GM18508 (cell line): ENCODE data around the gene SLCO4A1.

Experiments
- ATAC-seq: cut with Tn5 transposase; IDR thresholded peaks from one replicate; pipeline ENCODE4 v1.9.1; 2021; ENCODE audit warnings: moderate number of reproducible peaks; ENCODE audit not compliant: insufficient read depth, unreplicated experiment

Gene SLCO4A1, protein sequence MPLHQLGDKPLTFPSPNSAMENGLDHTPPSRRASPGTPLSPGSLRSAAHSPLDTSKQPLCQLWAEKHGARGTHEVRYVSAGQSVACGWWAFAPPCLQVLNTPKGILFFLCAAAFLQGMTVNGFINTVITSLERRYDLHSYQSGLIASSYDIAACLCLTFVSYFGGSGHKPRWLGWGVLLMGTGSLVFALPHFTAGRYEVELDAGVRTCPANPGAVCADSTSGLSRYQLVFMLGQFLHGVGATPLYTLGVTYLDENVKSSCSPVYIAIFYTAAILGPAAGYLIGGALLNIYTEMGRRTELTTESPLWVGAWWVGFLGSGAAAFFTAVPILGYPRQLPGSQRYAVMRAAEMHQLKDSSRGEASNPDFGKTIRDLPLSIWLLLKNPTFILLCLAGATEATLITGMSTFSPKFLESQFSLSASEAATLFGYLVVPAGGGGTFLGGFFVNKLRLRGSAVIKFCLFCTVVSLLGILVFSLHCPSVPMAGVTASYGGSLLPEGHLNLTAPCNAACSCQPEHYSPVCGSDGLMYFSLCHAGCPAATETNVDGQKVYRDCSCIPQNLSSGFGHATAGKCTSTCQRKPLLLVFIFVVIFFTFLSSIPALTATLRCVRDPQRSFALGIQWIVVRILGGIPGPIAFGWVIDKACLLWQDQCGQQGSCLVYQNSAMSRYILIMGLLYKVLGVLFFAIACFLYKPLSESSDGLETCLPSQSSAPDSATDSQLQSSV

GRCh38 chr20:62642051-62642665 lies at the start of gene SLCO4A1:
Gene SLCO4A1 (plus strand): TSS chr20:62642503. CDS start chr20:62656455, 13,952 bp downstream.
- ATAC-seq = no peak

GRCh38 chr20:62592506-62593177 lies 49.7 kb upstream of the SLCO4A1 start:
- no peak for ATAC-seq

DNA sequence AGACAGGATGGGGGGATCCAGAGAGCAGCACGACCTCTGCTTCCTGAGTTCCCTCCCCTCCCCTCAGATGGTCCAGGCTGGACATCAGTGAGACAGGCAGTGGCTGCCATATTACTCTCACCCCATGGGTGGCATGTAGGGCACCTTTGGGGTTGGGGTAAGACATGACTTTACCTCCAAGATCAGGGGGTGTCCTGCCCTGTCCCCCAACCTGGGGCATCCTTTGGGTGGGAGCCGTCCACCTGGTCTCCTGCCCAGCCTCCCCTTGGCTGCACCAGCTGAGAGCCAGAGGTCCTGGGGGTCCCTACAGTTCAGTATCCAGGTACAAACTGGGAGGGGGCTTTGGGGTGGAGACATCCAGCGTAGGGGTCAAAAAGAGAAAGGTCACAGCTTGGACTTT lies 48.7 kb upstream of the SLCO4A1 start:
- no peak for ATAC-seq

DNA sequence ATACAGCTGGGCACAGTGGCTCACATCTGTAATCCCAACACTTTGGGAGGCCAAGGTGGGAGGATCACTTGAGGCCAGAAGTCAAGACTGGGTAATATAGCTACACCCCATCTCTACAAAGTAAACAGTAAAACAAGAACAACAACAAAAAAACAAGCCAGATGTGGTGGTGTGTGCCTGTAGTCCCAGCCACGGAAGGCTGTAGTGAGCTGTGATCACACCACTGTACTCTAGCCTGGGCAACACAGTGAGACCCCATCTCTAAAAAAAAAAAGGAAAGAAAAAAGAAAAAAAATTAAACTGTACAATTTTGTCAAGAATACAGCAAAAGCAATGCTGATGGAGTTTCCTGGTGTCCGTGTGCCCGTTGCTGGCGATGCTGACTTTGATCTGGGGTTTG lies 47.2 kb upstream of the SLCO4A1 start:
- ATAC-seq = no peak

DNA sequence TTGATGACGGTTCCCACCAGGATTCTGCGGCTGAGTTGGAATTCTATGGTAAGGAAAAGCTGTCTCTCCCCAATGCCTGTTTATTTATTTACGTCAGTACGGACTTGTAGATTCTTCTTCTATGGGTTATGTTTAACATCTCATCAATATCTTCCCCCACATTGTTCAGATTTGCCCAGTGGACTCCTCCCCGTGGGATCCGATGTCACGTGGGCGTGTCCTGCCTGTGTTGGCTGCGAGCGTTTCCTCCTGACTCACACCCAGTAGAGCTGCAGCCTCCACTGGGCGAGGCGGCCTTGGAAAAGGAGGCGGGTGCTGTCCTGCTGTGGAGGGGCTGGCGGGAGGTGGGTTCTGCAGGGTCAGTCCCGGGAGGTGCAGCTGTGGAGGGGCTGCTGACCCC lies 46.8 kb upstream of the SLCO4A1 start:
- no peak for ATAC-seq

GRCh38 chr20:62596486-62596885 lies 45.8 kb upstream of the SLCO4A1 start:
- ATAC-seq = no peak

DNA sequence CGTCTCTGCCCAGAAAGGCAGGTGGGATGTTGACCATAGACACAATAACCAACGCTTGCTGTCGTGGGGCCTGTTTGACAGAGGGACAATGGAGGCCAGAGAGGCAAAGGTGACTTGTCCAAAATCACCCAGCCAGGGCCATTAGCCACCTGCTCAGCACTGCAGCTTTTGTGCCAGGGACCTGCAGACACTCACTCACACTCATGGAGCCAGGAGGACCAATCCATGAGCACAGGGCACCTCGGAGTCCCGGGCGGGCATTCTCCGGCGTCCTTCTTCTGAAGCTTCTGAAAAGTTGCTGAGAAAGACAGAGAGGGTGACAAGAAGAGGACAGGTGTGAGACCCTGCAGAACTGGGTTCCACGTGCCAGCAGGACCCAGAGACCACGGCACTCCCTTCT lies 45.4 kb upstream of the SLCO4A1 start:
- no peak for ATAC-seq

DNA sequence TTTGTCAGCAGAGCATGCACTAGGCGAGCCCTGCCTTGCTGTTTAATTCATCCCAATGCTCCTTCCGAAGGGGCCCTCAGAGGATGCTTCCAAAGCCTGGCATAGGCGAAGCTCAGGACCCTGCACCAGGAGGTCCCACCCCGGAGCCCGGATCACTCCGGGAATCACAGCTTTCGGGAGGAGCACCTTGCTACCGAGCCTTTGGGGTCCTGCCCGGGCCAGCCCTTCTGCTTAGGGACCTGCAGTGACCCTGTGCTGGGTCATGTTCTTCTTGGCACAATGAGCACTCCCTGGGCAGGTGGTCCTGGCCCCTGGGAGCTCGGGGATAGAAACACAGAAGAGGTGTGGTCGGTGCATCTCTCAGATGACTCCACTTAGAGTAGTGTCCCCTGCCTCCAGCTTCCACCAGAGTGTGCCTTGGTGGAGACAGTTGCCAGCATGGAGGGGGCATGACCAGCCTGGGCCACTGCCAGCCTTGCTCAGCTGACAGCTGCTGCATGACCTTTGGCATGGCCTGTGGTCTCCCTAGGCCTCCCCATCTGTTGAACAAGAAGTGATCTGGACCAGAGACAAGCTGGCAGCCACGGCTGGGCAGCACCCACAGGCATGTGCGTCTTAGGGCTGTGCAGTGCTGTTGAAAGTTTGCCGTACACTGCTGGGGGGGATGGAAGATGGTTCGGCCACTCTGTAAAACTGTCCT lies 44.7 kb upstream of the SLCO4A1 start:
- no peak for ATAC-seq

- ATAC-seq = no peak
Observed at GRCh38 chr20:62598761-62599194, 43.5 kb upstream of the SLCO4A1 start.

DNA sequence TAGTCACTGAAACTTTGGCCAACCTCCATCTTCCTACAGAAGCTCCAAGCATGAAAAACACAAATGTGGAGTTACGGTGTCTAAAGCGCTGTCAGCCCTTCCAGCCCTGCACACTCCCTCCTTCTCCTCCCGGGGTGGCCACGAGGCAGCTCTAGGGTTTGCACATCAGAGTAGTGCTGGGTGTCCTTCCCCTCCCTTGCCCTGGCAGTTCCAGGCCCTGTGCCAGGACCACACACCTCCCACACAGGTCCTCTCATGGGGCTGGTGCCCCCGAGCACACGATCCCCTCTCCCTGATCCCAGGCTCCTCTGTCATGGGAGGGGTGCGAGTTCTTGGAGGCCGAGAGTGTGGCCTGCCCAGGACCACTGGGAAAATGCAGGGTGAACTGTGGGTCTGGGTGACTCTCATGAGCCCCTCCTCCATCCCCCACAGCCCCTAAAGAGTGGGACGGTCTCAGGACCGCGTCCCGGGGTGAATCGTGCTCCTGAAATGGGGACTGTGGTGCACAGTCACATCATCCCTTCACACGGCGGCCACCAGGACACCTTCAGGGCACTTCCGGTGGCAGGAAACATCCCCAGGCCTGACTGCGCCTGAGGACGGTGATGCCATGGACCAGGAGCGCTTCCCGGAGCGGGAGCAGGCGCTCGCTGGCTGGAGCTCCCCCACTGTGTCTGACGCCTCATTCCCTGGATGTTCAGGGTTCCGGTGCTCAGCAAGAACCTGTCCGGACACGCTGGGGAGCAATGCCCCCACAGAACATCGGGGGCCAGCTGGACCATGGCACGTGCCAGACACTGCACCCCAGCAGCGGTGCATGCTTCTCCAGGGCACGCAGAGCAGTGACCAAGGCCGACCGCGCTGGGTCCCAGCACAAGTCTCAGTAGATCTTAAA lies 42.8 kb upstream of the SLCO4A1 start:
- no peak for ATAC-seq

DNA sequence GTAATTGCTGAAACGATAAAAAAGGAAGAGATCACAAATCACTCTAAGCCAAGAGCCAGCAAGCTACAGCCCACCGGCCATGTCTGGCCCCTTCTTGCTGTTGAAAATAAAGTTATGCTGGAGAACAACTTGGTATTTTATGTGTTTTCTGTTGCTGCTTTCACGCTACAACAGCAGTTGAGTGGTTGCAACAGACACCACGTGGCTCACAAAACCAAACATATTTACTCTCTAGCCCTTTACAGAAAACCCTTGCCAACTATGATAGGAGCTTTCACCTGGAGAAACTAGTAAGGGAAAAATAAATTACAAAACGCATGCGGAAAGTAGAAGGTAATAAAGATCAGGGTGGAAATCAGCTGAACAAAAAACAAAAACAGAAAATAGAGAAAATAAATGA lies 41.1 kb upstream of the SLCO4A1 start:
- no peak for ATAC-seq

GRCh38 chr20:62601714-62602113 lies 40.6 kb upstream of the SLCO4A1 start:
- ATAC-seq = no peak

DNA sequence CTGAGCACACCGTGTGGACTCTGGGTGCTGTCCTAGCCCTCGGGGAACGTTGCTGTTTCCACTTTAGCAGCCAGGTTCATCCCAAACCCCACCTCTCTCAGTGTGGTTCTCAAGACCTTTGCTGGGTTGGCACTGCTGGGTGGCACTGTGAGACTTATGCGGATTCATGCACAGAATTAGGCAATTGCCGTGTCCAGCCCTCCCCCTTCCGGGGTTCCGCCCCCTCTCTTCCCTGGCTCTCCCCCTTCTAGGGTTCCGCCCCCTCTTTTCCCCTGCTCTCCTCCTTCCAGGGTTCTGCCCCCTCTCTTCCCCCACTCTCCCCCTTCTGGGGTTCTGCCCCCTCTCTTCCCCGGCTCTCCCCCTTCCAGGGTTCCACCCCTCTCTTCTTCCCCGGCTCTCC lies 39.8 kb upstream of the SLCO4A1 start:
- ATAC-seq = no peak

DNA sequence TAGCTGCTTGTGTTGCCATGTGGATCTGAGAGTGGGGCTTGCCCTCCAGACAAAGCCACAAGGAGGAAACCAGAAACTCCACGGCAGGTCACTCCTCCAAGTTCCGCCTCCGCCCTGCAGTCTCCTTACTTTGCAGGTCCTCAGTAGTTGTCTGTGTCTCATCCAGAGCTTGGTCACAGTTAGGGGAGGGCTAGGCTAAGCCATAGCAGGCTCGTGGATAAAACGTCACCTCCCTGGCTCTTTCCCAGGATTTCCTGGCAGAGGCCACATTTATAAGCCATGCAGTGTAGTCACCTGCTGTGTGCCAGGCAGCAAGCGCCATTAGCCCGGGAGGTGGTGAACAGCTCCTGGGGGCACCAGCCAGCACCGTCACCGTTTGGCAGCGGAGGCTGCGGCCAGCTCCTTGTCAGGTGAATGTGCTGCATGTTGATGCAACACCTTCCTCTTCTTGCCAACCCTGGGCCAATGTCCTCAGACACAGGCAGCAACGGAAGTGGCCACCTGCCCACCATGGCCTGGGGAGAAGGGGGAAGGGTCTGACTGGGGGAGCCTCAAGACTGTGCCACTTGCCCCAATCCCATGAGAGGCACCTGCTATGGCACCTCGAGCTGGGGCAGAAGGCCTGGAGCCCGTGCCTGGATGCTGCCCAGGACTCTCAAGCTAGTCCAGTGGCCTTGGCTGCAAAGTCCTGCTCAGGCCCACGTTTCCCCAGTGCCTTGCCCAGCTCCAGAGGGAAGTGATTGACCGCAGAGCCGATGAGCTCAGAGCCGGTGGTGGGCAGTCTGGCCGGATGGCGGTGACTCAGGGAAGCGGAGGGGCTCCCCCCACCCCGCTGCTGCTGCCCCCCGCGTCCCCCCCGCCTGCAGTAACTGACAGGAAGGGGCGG lies 39.0 kb upstream of the SLCO4A1 start:
- ATAC-seq = no peak

DNA sequence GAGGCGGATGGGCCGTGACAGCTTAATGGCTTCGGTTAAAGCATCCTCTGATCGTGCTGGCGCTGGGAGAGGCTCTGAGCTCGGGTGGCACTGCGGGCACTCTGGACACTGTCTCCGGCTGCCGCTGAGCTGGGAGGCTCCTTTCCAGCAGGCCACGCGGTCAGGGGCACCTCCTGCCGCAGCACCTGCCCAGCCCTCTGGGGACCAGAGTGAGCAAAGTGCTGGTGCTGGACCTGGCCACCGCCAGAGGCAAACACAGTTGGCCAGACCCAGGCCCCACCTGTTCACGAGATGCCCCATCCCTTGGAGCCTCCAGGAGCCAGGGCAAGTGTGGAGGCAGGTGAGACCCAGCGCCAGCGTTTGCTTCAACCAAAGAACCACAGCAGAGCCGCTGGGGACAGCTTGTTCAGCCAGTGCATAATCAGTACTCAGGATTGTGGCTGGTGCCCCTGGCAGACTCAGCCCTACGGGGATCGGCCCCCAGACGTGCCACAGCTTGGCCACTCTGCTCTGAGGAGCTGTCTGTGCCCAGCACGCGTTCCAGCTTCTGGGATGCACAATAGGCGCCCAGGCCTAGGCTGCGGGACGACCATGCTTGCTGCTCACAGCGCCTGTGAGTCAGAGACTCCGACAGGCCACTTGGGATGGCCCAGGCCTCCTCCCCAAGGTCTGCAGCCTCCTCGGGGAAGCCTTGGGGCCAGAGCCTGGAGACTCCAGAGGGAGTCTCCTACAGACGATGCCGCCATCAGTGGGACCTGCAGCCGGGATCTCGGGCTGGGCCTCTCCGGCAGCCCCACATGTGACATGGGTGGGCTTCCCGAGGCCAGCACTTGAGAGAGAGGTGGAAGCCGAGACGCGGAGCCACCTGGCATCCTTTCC lies 38.2 kb upstream of the SLCO4A1 start:
- ATAC-seq = no peak

DNA sequence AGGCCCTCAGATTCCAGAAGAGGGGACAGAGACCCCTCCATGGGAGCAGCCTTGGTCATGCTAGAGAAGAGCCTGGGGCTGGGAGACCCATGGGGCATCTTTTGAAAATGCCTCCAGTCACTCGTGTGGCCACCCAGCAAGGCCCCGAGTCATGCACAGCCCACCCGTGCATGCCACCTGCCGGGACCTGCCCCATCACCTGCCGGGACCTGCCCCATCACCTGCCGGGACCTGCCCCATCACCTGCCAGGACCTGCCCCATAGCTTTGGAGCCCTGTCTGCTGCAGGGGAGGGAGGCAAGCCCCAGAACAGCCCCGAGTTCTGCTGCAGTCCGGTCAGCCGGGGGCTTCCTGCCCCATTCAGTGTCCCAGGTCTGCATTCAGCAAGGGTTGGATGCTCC lies 37.5 kb upstream of the SLCO4A1 start:
- no peak for ATAC-seq

DNA sequence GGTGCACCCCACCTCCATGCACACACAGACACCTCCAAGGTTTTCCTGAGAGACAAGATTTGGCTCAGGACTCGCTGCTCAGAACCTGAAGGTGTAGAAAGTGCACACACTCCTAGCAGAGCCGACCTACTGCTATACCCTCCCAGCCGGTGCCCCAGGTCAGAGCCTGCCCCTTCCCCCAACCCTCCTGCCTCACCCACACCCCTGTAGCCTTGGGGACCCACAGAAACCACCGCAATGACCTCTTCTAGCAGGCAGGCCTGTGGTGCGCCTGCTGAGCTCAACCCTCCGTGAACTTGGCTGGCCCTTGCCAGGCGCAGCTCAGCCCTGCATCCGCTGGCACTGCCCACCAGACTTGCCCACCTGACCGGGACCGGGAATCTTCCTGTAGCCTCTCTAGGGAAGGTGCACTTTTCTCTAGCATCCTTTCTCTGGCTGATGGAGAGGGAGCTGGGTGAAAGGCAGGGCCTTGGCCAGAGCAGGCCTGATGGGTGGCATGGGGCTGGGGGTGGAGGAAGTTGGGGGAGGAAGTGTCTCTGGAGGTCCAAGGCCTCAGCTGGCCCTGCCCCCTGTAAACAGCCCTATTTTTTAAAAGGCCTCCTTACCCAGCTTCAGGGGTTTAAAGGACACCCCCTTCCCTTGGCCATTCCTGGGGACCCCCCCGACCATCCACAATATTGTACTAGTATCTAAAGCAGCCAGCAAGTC lies 36.9 kb upstream of the SLCO4A1 start:
- ATAC-seq = no peak
